Measurements from ENCODE around the gene ARMC5.

- TF ChIP-seq EZH2 (IDR thresholded peaks at IDR 0.05) (no peak), POLR2AphosphoS5 (IDR thresholded peaks at IDR 0.05; ENCODE audit: borderline replicate concordance, low read depth, low read length) (no peak; the same call in 1 of the 2 replicates)
These were observed 7.5 kb upstream of the ARMC5 start for GRCh38 chr16:31451681-31452351.

Measured in SK-N-MC (cell line).